HEK293 (cell line): ENCODE measurements around the gene SCFD1.

Experiments
- CTCF ChIA-PET: fragments of 350-600 bp; formaldehyde crosslinking; extraction: SDS; loops from one replicate; lab custom pipeline; 2021; ENCODE audit warnings: antibody characterized with exemption; lab: Yijun Ruan, JAX
- POLR2A ChIA-PET: fragments of 300-600 bp; formaldehyde crosslinking; extraction: SDS; loops from one replicate; lab custom pipeline; 2020; ENCODE audit warnings: antibody characterized with exemption, inconsistent platforms; lab: Yijun Ruan, JAX
- H3K27ac ChIP-seq: fragments of 200-500 bp; sonication (Bioruptor generic); 2 replicates; pipeline ENCODE4 v1.5.1; 2014; ENCODE audit warnings: low read depth, low read length, control low read depth, inconsistent platforms; ENCODE audit errors: extremely low read depth
- H3K36me3 ChIP-seq, 2 experiments: fragments of 200-500 bp in 1 of 2; sonication (Bioruptor generic) in 1 of 2; 1 replicate in 1 of 2; 2 replicates in 1 of 2; pipeline ENCODE4 v1.5.1; 2014 to 2017; ENCODE audit warnings: inconsistent platforms in 2 of 2, low read length in 2 of 2; ENCODE audit not compliant: control insufficient read depth in 2 of 2, insufficient read depth in 1 of 2
- H3K4me1 ChIP-seq: fragments of 200-500 bp; sonication (Bioruptor generic); 2 replicates; pipeline ENCODE4 v1.5.1; 2014; ENCODE audit warnings: mild to moderate bottlenecking, low read length, inconsistent platforms; ENCODE audit not compliant: control insufficient read depth, insufficient read depth
- H3K4me3 ChIP-seq: 2 replicates; pipeline ENCODE4 v1.5.1; 2011; ENCODE audit warnings: low read depth, mild to moderate bottlenecking, control low read depth, low read length, moderate library complexity
- H3K9me3 ChIP-seq: fragments of 200-500 bp; sonication (Bioruptor generic); 2 replicates; pipeline ENCODE4 v1.5.1; 2014; ENCODE audit warnings: low read depth, low read length, inconsistent platforms; ENCODE audit not compliant: control insufficient read depth, insufficient read depth
- GLIS1 ChIP-seq: fragments of 450-650 bp; formaldehyde crosslinking; IDR thresholded peaks from 2 replicates; pipeline ENCODE4 v1.5.1; 2016; ENCODE audit warnings: missing biosample characterization, missing genetic modification characterization
- KLF7 ChIP-seq: fragments of 450-650 bp; formaldehyde crosslinking; IDR thresholded peaks from 2 replicates; pipeline ENCODE4 v1.5.1; 2016; ENCODE audit warnings: missing biosample characterization, missing genetic modification characterization, borderline replicate concordance
- MYNN ChIP-seq: fragments of 450-650 bp; formaldehyde crosslinking; IDR thresholded peaks from 2 replicates; pipeline ENCODE4 v1.5.1; 2016; ENCODE audit warnings: missing biosample characterization, missing genetic modification characterization, borderline replicate concordance
- SCRT2 ChIP-seq: fragments of 450-650 bp; formaldehyde crosslinking; IDR thresholded peaks from 2 replicates; pipeline ENCODE4 v1.5.1; 2016; ENCODE audit warnings: missing biosample characterization, missing genetic modification characterization
- ZNF157 ChIP-seq: fragments of 450-650 bp; formaldehyde crosslinking; IDR thresholded peaks from 2 replicates; pipeline ENCODE4 v1.5.1; 2016; ENCODE audit warnings: missing biosample characterization, missing genetic modification characterization
- ZNF169 ChIP-seq: fragments of 450-650 bp; formaldehyde crosslinking; IDR thresholded peaks from 2 replicates; pipeline ENCODE4 v1.5.1; 2016; ENCODE audit warnings: missing biosample characterization, missing genetic modification characterization
- ZNF26 ChIP-seq: fragments of 450-650 bp; formaldehyde crosslinking; IDR thresholded peaks from 2 replicates; pipeline ENCODE4 v1.5.1; 2016; ENCODE audit warnings: missing biosample characterization, missing genetic modification characterization
- ZNF311 ChIP-seq: fragments of 450-650 bp; formaldehyde crosslinking; IDR thresholded peaks from 2 replicates; pipeline ENCODE4 v1.5.1; 2017; ENCODE audit warnings: missing biosample characterization, missing genetic modification characterization, borderline replicate concordance
- ZNF354C ChIP-seq: fragments of 450-650 bp; formaldehyde crosslinking; IDR thresholded peaks from 2 replicates; pipeline ENCODE4 v1.5.1; 2016; ENCODE audit warnings: missing biosample characterization, missing genetic modification characterization, low read depth, borderline replicate concordance
- ZNF433 ChIP-seq: fragments of 450-650 bp; formaldehyde crosslinking; IDR thresholded peaks from 2 replicates; pipeline ENCODE4 v1.5.1; 2016; ENCODE audit warnings: missing biosample characterization, missing genetic modification characterization, low read depth
- ZNF473 ChIP-seq: fragments of 450-650 bp; formaldehyde crosslinking; IDR thresholded peaks from 2 replicates; pipeline ENCODE4 v1.5.1; 2017; ENCODE audit warnings: missing biosample characterization, missing genetic modification characterization
- ZNF530 ChIP-seq: fragments of 450-650 bp; formaldehyde crosslinking; IDR thresholded peaks from 2 replicates; pipeline ENCODE4 v1.5.1; 2016; ENCODE audit warnings: low read depth, missing biosample characterization, missing genetic modification characterization
- ZNF624 ChIP-seq: fragments of 450-650 bp; formaldehyde crosslinking; IDR thresholded peaks from 2 replicates; pipeline ENCODE4 v1.5.1; 2017; ENCODE audit warnings: missing biosample characterization, missing genetic modification characterization
- TF ChIP-seq, protein P1 (sequence below): fragments of 450-650 bp; formaldehyde crosslinking; IDR thresholded peaks from 2 replicates; pipeline ENCODE4 v1.5.1; 2016; ENCODE audit warnings: missing biosample characterization, missing genetic modification characterization
- TF ChIP-seq, protein P2 (sequence below): fragments of 450-650 bp; formaldehyde crosslinking; IDR thresholded peaks from 2 replicates; pipeline ENCODE4 v1.5.1; 2016; ENCODE audit warnings: missing biosample characterization, missing genetic modification characterization
- TF ChIP-seq, protein P3 (sequence below): fragments of 450-650 bp; formaldehyde crosslinking; IDR thresholded peaks from 2 replicates; pipeline ENCODE4 v1.5.0; 2017; ENCODE audit warnings: missing biosample characterization, missing genetic modification characterization, borderline replicate concordance
- TF ChIP-seq, protein P4 (sequence below): fragments of 450-650 bp; formaldehyde crosslinking; IDR thresholded peaks from 2 replicates; pipeline ENCODE4 v1.5.1; 2016; ENCODE audit warnings: missing biosample characterization, missing genetic modification characterization

SCFD1 gene

DNA sequence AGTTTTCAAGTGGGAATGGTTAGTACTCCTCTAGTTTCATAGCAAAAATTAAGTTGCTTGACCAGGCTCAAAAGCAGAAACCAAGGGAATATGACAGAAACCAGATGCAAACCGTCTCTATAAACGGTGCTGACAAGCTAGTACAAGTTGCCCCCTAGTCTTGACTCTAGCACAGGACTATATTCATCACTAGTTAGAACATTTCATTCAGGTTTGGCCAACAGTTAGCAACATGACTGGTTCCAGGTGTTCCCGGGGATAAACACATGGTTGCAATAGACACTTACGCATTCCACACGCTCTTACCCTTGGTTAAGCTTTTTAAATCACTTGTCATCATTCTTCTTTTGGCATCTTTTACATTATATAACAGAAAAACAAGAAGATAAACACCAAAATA, 103.6 kb downstream of the SCFD1 start:
- CTCF ChIA-PET = no interaction called here
- peaks cover 0 to 49% of the 10 kb centered on the region in 2 experiments; a peak in 2 of 3 replicates for H3K36me3 ChIP-seq
- no peaks in the 10 kb centered on the region for H3K4me1 ChIP-seq
- POLR2A ChIA-PET = no interaction called here
- H3K9me3 ChIP-seq = no peaks in the 10 kb centered on the region
- TF ChIP-seq ZNF26 (tag by site-specific recombination) = no peak
- no peak for TF ChIP-seq GLIS1 (tag by site-specific recombination)
- TF ChIP-seq KLF7 (tag by site-specific recombination) = no peak
- TF ChIP-seq ZNF354C = no peak
- no peak for TF ChIP-seq ZNF169 (tag by site-specific recombination)
- TF ChIP-seq ZNF157 (tag by site-specific recombination) = no peak
- no peak for TF ChIP-seq ZNF473 (tag by site-specific recombination)
- TF ChIP-seq, protein P1, sequence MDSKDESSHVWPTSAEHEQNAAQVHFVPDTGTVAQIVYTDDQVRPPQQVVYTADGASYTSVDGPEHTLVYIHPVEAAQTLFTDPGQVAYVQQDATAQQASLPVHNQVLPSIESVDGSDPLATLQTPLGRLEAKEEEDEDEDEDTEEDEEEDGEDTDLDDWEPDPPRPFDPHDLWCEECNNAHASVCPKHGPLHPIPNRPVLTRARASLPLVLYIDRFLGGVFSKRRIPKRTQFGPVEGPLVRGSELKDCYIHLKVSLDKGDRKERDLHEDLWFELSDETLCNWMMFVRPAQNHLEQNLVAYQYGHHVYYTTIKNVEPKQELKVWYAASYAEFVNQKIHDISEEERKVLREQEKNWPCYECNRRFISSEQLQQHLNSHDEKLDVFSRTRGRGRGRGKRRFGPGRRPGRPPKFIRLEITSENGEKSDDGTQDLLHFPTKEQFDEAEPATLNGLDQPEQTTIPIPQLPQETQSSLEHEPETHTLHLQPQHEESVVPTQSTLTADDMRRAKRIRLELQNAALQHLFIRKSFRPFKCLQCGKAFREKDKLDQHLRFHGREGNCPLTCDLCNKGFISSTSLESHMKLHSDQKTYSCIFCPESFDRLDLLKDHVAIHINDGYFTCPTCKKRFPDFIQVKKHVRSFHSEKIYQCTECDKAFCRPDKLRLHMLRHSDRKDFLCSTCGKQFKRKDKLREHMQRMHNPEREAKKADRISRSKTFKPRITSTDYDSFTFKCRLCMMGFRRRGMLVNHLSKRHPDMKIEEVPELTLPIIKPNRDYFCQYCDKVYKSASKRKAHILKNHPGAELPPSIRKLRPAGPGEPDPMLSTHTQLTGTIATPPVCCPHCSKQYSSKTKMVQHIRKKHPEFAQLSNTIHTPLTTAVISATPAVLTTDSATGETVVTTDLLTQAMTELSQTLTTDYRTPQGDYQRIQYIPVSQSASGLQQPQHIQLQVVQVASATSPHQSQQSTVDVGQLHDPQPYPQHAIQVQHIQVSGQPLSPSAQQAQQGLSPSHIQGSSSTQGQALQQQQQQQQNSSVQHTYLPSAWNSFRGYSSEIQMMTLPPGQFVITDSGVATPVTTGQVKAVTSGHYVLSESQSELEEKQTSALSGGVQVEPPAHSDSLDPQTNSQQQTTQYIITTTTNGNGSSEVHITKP (tag by site-specific recombination) = no peak
- no peak for TF ChIP-seq ZNF433 (tag by site-specific recombination)
- no peak for TF ChIP-seq MYNN
- TF ChIP-seq, protein P2, sequence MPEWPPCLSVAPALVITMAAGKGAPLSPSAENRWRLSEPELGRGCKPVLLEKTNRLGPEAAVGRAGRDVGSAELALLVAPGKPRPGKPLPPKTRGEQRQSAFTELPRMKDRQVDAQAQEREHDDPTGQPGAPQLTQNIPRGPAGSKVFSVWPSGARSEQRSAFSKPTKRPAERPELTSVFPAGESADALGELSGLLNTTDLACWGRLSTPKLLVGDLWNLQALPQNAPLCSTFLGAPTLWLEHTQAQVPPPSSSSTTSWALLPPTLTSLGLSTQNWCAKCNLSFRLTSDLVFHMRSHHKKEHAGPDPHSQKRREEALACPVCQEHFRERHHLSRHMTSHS (tag by site-specific recombination) = no peak
- TF ChIP-seq, protein P3, sequence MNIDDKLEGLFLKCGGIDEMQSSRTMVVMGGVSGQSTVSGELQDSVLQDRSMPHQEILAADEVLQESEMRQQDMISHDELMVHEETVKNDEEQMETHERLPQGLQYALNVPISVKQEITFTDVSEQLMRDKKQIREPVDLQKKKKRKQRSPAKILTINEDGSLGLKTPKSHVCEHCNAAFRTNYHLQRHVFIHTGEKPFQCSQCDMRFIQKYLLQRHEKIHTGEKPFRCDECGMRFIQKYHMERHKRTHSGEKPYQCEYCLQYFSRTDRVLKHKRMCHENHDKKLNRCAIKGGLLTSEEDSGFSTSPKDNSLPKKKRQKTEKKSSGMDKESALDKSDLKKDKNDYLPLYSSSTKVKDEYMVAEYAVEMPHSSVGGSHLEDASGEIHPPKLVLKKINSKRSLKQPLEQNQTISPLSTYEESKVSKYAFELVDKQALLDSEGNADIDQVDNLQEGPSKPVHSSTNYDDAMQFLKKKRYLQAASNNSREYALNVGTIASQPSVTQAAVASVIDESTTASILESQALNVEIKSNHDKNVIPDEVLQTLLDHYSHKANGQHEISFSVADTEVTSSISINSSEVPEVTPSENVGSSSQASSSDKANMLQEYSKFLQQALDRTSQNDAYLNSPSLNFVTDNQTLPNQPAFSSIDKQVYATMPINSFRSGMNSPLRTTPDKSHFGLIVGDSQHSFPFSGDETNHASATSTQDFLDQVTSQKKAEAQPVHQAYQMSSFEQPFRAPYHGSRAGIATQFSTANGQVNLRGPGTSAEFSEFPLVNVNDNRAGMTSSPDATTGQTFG = no peak
- no peak for TF ChIP-seq ZNF624 (tag by site-specific recombination)
- no peak for TF ChIP-seq ZNF530 (tag by site-specific recombination)
- TF ChIP-seq, protein P4, sequence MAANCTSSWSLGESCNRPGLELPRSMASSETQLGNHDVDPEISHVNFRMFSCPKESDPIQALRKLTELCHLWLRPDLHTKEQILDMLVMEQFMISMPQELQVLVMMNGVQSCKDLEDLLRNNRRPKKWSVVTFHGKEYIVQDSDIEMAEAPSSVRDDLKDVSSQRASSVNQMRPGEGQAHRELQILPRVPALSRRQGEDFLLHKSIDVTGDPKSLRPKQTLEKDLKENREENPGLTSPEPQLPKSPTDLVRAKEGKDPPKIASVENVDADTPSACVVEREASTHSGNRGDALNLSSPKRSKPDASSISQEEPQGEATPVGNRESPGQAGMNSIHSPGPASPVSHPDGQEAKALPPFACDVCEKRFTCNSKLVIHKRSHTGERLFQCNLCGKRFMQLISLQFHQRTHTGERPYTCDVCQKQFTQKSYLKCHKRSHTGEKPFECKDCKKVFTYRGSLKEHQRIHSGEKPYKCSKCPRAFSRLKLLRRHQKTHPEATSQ = no peak
- H3K4me3 ChIP-seq = no peak overlapping the region
- no peak overlapping the region for H3K27ac ChIP-seq

GRCh38 chr14:30728471-30728870, 106.4 kb downstream of the SCFD1 start:
- CTCF ChIA-PET = no interaction called here

More at GRCh38 chr14:30728471-30728870, 106.4 kb downstream of the SCFD1 start:
- Histone ChIP-seq H3K4me1 (no peaks in the 10 kb centered on the region), H3K4me3 (no peak overlapping the region), H3K36me3 (peaks cover 0 to 47% of the 10 kb centered on the region in 2 experiments; a peak in 1 of 3 replicates), H3K9me3 (no peaks in the 10 kb centered on the region), H3K27ac (no peak overlapping the region)
- POLR2A ChIA-PET = no interaction called here
- TF ChIP-seq SCRT2 (tag by site-specific recombination) (0 out of 2 replicates have a peak, but pooled peaks have one; percentile 23), ZNF311 (tag by site-specific recombination) (no peak)
